Sigmoid colon (tissue), 7 donors: Measurements from ENCODE around the gene FGF21. TPM values are rescaled to one million over a fixed set of nuclear protein-coding genes. Genes with fewer than 3 reads are reported as not detected.
A peak's percentile ranks its signal among the peaks of the same experiment; 100 is the strongest.

Experiments used
- DNase-seq: peaks from one replicate; pipeline ENCODE4 v3.0.0-alpha.2; 2019
- H3K27ac ChIP-seq, 4 donors: fragments of 200-600 bp; sonication (generic); one replicate each; pipeline ENCODE4 v1.5.1; 2016 to 2019; ENCODE audit warnings: mild to moderate bottlenecking in 1 of 4
- H3K27me3 ChIP-seq, 3 donors: fragments of 200-600 bp; sonication (generic); one replicate each; pipeline ENCODE4 v1.5.1; 2019; ENCODE audit warnings: mild to moderate bottlenecking in 1 of 3
- H3K36me3 ChIP-seq, 4 donors: fragments of 200-600 bp; sonication (generic); one replicate each; pipeline ENCODE4 v1.5.1; 2016 to 2019
- H3K4me1 ChIP-seq, 4 donors: fragments of 200-600 bp; sonication (generic); one replicate each; pipeline ENCODE4 v1.5.1; 2017 to 2019
- H3K4me3 ChIP-seq, 4 donors: fragments of 200-600 bp; sonication (generic); one replicate each; pipeline ENCODE4 v1.5.1; 2017 to 2019; ENCODE audit warnings: mild to moderate bottlenecking in 2 of 4, moderate library complexity in 1 of 4
- H3K9me3 ChIP-seq, 4 donors: fragments of 200-600 bp in 3 of 4; sonication (generic) in 3 of 4; one replicate each; pipeline versions ENCODE4 v1.5.1 to v1.6.1; 2013 to 2019
- EP300 ChIP-seq, 4 donors: sonication (generic); formaldehyde crosslinking; IDR thresholded peaks; one replicate each; pipeline ENCODE4 v1.6.1; 2017; ENCODE audit warnings: antibody characterized with exemption in 4 of 4
- POLR2A ChIP-seq, 2 donors: fragments of 450-650 bp; IDR thresholded peaks; one replicate each; pipeline ENCODE4 v1.6.1; 2016; ENCODE audit warnings: antibody characterized with exemption in 2 of 2, mild to moderate bottlenecking in 2 of 2, moderate library complexity in 2 of 2
- POLR2AphosphoS5 ChIP-seq, 4 donors: sonication (generic); formaldehyde crosslinking; IDR thresholded peaks; one replicate each; pipeline ENCODE4 v1.6.1; 2017; ENCODE audit warnings: antibody characterized with exemption in 4 of 4
- WGBS, 2 donors: extraction: QIAGEN DNeasy Blood & Tissue Kit; methylation state at CpG; one replicate each; pipeline ENCODE4 v1.1.7; 2013; 5-methylcytosine and 5-hydroxymethylcytosine counted together
- intact Hi-C: fragments of 100-400 bp; cut with DNase I; formaldehyde crosslinking; loops from one replicate; pipeline ENCODE4 v1.15.1; 2023
- polyA plus RNA-seq, 3 donors: library from polyadenylated mRNA; stranded (reverse); fragments of 200-250 nt; gene quantifications; one replicate each; pipeline ENCODE4 v1.2.3, GENCODE V29; 2013
- total RNA-seq, 4 donors: library from RNA; depleted of rRNA; stranded (reverse); fragments of >200 nt; gene quantifications; one replicate each; pipeline ENCODE4 v1.1.0, GENCODE V29; 2016
- TF ChIP-seq, protein P1 (sequence below), 4 experiments: fragments of 450-650 bp in 3 of 4; fragments of 200-600 bp in 1 of 4; IDR thresholded peaks; one replicate each; pipeline ENCODE4 v1.5.1; 2016 to 2019; ENCODE audit warnings: antibody characterized with exemption in 4 of 4, mild to moderate bottlenecking in 3 of 4, moderate library complexity in 2 of 4
- donor health status: healthy with polysubstance abuse.
- donor health status: Bipolar disorder and iron deficiency.
- donor health status: healthy.

The FGF21 gene
- total and polyA plus RNA-seq, 7 donors, result not detected

DNA sequence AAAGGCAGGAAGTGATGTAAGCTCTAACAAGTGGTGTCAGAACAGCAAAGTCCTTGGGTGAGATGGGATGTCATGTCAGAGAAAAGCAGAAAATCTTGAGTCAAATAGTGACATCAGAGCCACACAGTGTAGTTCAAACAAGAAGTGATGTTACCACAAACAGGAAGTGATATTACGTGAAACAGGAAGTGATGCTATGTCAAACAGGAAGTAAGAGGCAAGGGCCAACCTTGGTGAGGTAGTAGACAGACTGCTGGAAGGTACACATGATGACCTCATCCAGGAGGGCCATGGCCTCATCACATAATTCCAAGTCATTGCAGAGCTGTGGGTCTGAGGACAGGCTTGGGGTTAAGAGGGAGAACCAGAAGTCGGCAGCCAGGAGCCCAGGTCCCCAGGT is 28.8 kb upstream of the FGF21 start:
- Histone ChIP-seq H3K4me3 (no peak overlapping the region), H3K9me3 (no peaks in the 10 kb centered on the region), H3K27me3 (peaks cover 0 to 25% (median 0%) of the 10 kb centered on the region in 3 donors), H3K4me1 (peaks cover 0 to 7% (median 4%) of the 10 kb centered on the region in 4 donors), H3K27ac (peak overlapping the region in 2 of 4 donors; percentile 66 to 73), H3K36me3 (no peaks in the 10 kb centered on the region)
- TF ChIP-seq POLR2A (IDR thresholded peaks at IDR 0.05) (no peak), EP300 (IDR thresholded peaks at IDR 0.05) (no peak), POLR2AphosphoS5 (IDR thresholded peaks at IDR 0.05) (no peak)
- TF ChIP-seq, protein P1, sequence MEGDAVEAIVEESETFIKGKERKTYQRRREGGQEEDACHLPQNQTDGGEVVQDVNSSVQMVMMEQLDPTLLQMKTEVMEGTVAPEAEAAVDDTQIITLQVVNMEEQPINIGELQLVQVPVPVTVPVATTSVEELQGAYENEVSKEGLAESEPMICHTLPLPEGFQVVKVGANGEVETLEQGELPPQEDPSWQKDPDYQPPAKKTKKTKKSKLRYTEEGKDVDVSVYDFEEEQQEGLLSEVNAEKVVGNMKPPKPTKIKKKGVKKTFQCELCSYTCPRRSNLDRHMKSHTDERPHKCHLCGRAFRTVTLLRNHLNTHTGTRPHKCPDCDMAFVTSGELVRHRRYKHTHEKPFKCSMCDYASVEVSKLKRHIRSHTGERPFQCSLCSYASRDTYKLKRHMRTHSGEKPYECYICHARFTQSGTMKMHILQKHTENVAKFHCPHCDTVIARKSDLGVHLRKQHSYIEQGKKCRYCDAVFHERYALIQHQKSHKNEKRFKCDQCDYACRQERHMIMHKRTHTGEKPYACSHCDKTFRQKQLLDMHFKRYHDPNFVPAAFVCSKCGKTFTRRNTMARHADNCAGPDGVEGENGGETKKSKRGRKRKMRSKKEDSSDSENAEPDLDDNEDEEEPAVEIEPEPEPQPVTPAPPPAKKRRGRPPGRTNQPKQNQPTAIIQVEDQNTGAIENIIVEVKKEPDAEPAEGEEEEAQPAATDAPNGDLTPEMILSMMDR (IDR thresholded peaks at IDR 0.05), result no peak
- intact Hi-C loops, result no loop called here
- no peak for DNase-seq
- WGBS, 2 donors, result 66 to 86% methylated on average over 2 of the region's 2 CpGs

DNA sequence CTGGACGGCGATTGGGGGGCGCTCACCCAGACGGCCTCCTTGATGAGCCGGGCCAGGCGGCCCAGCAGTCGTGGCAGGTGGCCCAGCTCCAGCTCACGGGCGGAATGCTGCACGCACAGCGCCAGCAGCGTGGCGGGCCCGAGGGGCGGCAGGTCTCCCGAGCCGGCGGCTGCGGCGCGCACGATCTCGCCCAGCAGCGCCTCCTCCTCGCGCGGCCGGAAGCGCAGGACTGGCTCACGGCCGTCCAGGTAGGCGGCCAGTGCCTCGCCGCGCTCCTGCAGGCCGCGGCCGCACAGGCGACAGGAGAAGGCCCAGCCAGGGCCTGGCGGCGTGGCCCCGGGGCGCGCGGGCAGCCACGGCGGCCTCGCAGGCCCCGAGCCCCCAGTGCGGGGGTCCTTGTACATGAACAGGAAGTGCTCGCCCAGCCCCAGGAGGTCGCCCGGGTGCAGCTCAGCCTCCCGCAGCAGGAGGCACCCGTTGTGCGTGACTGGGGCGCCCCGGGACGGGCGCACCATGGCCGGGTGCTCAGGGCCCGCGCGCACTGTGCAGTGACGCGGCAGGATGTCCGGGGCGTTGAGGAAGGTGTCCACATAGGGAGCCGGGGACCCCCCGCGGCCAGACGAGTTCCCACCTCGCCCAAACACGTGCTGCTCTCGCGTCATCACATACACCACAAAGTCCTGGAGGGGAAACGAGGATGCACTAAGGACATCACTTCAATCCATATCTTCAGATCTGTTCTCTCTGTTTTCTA is 26.2 kb upstream of the FGF21 start:
- peaks cover 0 to 7% (median 4%) of the 10 kb centered on the region in 4 donors for H3K4me1 ChIP-seq
- no peaks in the 10 kb centered on the region for H3K36me3 ChIP-seq
- H3K4me3 ChIP-seq, result peak overlapping the region in 3 of 4 donors; percentile 31 to 35 (median 33)
- no peak for TF ChIP-seq EP300 (IDR thresholded peaks at IDR 0.05)
- peak in 1 of 4 donors; percentile 36 for TF ChIP-seq POLR2AphosphoS5 (IDR thresholded peaks at IDR 0.05)
- intact Hi-C loops, result no loop called here
- peaks cover 0 to 25% (median 0%) of the 10 kb centered on the region in 3 donors for H3K27me3 ChIP-seq
- H3K9me3 ChIP-seq, result no peaks in the 10 kb centered on the region
- DNase-seq, result no peak
- H3K27ac ChIP-seq, result peak overlapping the region in 2 of 4 donors; percentile 44 to 58
- 59 to 77% methylated on average over 77 of the region's 77 CpGs for WGBS, 2 donors

DNA sequence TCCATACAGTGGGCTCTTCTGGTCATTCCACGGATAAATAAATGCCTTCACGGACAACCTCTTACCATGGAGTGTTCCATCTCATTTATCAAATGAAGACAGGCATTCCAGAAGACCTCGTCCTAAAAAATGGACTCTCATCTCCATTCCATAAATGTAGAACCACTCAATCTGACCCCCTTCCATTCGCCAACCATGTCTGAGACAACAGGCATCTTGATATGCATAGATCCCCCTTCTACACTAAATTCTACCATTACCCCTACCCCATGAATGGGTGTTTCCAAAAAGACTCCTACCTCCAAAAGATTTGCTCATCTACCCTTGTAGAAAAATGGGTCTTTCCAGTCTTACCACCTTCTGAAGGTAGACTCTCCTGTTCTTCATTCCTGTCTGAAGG is 23.9 kb upstream of the FGF21 start:
- intact Hi-C loops, result no loop called here
- Histone ChIP-seq H3K27ac (no peak overlapping the region), H3K4me3 (no peak overlapping the region), H3K9me3 (no peaks in the 10 kb centered on the region), H3K4me1 (peaks cover 0 to 7% (median 0%) of the 10 kb centered on the region in 4 donors), H3K27me3 (peaks cover 0 to 35% (median 0%) of the 10 kb centered on the region in 3 donors), H3K36me3 (no peaks in the 10 kb centered on the region)
- WGBS, 2 donors, result 89% methylated on average over 4 of the region's 4 CpGs
- no peak for DNase-seq
- TF ChIP-seq POLR2A (IDR thresholded peaks at IDR 0.05) (no peak), EP300 (IDR thresholded peaks at IDR 0.05) (no peak), POLR2AphosphoS5 (IDR thresholded peaks at IDR 0.05) (no peak)
- TF ChIP-seq, protein P1 (IDR thresholded peaks at IDR 0.05), result no peak

DNA sequence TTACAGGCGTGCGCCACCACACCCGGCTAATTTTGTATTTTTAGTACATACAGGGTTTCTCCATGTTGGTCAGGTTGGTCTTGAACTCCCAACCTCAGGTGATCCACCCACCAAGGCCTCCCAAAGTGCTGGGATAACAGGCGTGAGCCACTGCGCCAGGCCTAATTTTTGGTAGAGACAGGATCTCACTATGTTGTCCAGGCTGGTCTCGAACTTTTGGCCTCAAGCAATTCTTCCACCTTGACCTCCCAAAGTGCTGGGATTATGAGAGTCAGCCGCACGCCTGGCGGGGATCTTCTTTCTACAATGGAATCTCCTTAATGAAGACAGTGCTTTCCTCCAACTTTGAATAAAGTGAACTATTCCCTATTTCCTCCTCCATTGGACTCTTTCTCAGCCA is 20.7 kb upstream of the FGF21 start:
- Histone ChIP-seq H3K4me3 (no peak overlapping the region), H3K27ac (no peak overlapping the region), H3K4me1 (peaks cover 0 to 15% (median 7%) of the 10 kb centered on the region in 4 donors), H3K9me3 (no peaks in the 10 kb centered on the region), H3K36me3 (no peaks in the 10 kb centered on the region), H3K27me3 (peaks cover 0 to 33% (median 0%) of the 10 kb centered on the region in 3 donors)
- DNase-seq, result no peak
- no peak for TF ChIP-seq POLR2AphosphoS5 (IDR thresholded peaks at IDR 0.05)
- no peak for TF ChIP-seq EP300 (IDR thresholded peaks at IDR 0.05)
- TF ChIP-seq POLR2A (IDR thresholded peaks at IDR 0.05), result no peak
- TF ChIP-seq, protein P1 (IDR thresholded peaks at IDR 0.05), result no peak
- intact Hi-C loops, result no loop called here
- 94 to 95% methylated on average over 9 of the region's 9 CpGs for whole genome bisulfite sequencing, 2 donors

DNA sequence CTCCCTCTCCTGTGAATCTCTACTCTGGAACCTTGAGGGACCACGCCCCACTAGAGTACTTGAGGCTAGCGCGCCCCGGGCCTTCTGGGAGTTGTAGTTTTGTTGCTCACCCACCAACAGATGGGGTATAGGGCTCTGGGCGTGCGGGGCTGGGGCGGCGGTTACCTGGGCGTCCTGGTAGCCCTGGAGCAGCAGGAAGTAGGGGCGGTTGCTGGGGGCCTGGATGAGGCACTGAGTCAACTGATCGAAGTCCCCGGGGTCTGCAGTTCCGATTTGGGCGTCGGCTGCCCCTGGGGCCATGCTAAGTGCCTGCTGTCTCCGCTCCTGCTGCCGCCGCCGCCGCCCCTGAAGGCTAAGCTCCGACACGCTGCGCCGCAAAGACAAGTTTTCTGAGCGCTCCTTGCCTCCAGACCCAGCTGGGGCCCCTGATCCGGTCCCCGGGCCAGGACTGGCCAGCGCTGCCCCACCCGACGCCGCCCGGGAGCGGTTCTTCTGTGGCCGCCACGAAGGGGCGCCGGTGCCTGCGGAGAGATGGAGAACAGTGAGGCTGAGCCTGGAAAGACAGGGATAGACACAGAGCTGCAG is 20.2 kb upstream of the FGF21 start:
- TF ChIP-seq EP300 (IDR thresholded peaks at IDR 0.05), result no peak
- TF ChIP-seq POLR2A (IDR thresholded peaks at IDR 0.05), result no peak
- TF ChIP-seq, protein P1 (IDR thresholded peaks at IDR 0.05), result no peak
- no peak for TF ChIP-seq POLR2AphosphoS5 (IDR thresholded peaks at IDR 0.05)
- intact Hi-C loops, result no loop called here
- Histone ChIP-seq H3K36me3 (no peaks in the 10 kb centered on the region), H3K27me3 (peaks cover 0 to 32% (median 0%) of the 10 kb centered on the region in 3 donors), H3K4me1 (peaks cover 0 to 15% (median 8%) of the 10 kb centered on the region in 4 donors), H3K4me3 (peak overlapping the region in 1 of 4 donors; percentile 2), H3K9me3 (no peaks in the 10 kb centered on the region), H3K27ac (no peak overlapping the region)
- DNase-seq, result no peak
- WGBS, 2 donors, result 18 to 54% methylated on average over 38 of the region's 38 CpGs
